Kidney (tissue), 14 donors: ENCODE data around the gene LAMB2. TPM values are rescaled to one million over a fixed set of nuclear protein-coding genes. Genes with fewer than 3 reads are reported as not detected.
A peak's percentile ranks its signal among the peaks of the same experiment; 100 is the strongest.

Source experiments
- DNase-seq, 5 donors: peaks; one replicate each; pipeline ENCODE4 v3.0.0-alpha.2; 2013 to 2020
- FAIRE-seq: peaks from 2 replicates; lab custom pipeline; 2012; peaks lifted over from hg19 to GRCh38; lab: Jason Lieb, UNC
- H3K27ac ChIP-seq, 2 donors: one replicate each; pipeline ENCODE4 v1.7.0; 2013; ENCODE audit warnings: low read depth in 2 of 2, low read length in 2 of 2, inconsistent platforms in 1 of 2
- H3K27me3 ChIP-seq: one replicate; pipeline ENCODE4 v1.7.1; 2013; ENCODE audit warnings: low read length, inconsistent platforms; ENCODE audit not compliant: control insufficient read depth, insufficient read depth
- H3K36me3 ChIP-seq, 3 donors: one replicate each; pipeline versions ENCODE4 v1.7.0 to v1.7.1; 2013; ENCODE audit warnings: low read length in 3 of 3, control low read depth in 1 of 3, inconsistent platforms in 1 of 3; ENCODE audit not compliant: insufficient read depth in 3 of 3, control insufficient read depth in 2 of 3
- H3K4me1 ChIP-seq, 3 donors: one replicate each; pipeline versions ENCODE4 v1.7.0 to v1.7.1; 2013; ENCODE audit warnings: low read length in 3 of 3, inconsistent platforms in 1 of 3, low read depth in 1 of 3; ENCODE audit not compliant: control insufficient read depth in 2 of 3, insufficient read depth in 2 of 3
- H3K4me3 ChIP-seq, 3 donors: one replicate each; pipeline versions ENCODE4 v1.7.0 to v1.8.1; 2013; ENCODE audit warnings: low read length in 3 of 3, control low read depth in 1 of 3, inconsistent platforms in 1 of 3
- H3K9ac ChIP-seq, 3 donors: one replicate each; pipeline versions ENCODE4 v1.7.0 to v1.7.1; 2013; ENCODE audit warnings: low read length in 3 of 3, control low read depth in 1 of 3, inconsistent platforms in 1 of 3
- H3K9me3 ChIP-seq, 3 donors: one replicate each; pipeline versions ENCODE4 v1.7.0 to v1.7.1; 2013; ENCODE audit warnings: low read length in 3 of 3, control low read depth in 1 of 3, inconsistent platforms in 1 of 3; ENCODE audit not compliant: control insufficient read depth in 2 of 3, insufficient read depth in 1 of 3
- intact Hi-C: fragments of 100-400 bp; cut with DNase I; formaldehyde crosslinking; loops from one replicate; pipeline ENCODE4 v1.11.1; 2022
- polyA plus RNA-seq: library from polyadenylated mRNA; stranded (reverse); fragments of 350-450 nt; fragmentation: Illumina TruSeq; extraction: RNeasy Lipid Tissue Mini Kit (QIAGEN cat#74804); gene quantifications from one replicate; pipeline ENCODE4 v1.2.3, GENCODE V29; 2014; ENCODE audit warnings: low read depth, low replicate concordance; ENCODE audit not compliant: insufficient read depth
- total RNA-seq: library from RNA; stranded (reverse); fragmentation: NEBNext Ultra II Directional; extraction: Animal tissue kit (Norgen Biotek cat#: 25700); gene quantifications from one replicate; pipeline ENCODE4 v1.2.1, GENCODE V29; 2021
- TF ChIP-seq, protein P1 (sequence below): IDR thresholded peaks from 3 replicates; pipeline ENCODE4 v1.5.1; 2012; ENCODE audit warnings: mild to moderate bottlenecking, moderate library complexity, borderline replicate concordance; ENCODE audit not compliant: insufficient read depth; ENCODE audit errors: extremely low read depth
- donor health status: control.
- donor health status: control.
- donor health status: control.
- donor health status: control.
- donor health status: control.
- donor health status: DM: yes; HTN: yes; CAD: no.
- donor health status: Normal renal cell carcinoma (clear cell type).

Gene LAMB2
- total and polyA plus RNA-seq, 2 donors from 2014 or later = 444 to 460 TPM

- H3K27me3 ChIP-seq = no peaks in the 10 kb centered on the region
- TF ChIP-seq, protein P1, sequence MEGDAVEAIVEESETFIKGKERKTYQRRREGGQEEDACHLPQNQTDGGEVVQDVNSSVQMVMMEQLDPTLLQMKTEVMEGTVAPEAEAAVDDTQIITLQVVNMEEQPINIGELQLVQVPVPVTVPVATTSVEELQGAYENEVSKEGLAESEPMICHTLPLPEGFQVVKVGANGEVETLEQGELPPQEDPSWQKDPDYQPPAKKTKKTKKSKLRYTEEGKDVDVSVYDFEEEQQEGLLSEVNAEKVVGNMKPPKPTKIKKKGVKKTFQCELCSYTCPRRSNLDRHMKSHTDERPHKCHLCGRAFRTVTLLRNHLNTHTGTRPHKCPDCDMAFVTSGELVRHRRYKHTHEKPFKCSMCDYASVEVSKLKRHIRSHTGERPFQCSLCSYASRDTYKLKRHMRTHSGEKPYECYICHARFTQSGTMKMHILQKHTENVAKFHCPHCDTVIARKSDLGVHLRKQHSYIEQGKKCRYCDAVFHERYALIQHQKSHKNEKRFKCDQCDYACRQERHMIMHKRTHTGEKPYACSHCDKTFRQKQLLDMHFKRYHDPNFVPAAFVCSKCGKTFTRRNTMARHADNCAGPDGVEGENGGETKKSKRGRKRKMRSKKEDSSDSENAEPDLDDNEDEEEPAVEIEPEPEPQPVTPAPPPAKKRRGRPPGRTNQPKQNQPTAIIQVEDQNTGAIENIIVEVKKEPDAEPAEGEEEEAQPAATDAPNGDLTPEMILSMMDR = no peak
- peak overlapping the region in 2 of 3 donors; percentile 43 to 45 for H3K9ac ChIP-seq
- FAIRE-seq (no peak), DNase-seq (no peak)
- intact Hi-C loops = no loop called here
- no peaks in the 10 kb centered on the region for H3K9me3 ChIP-seq
- peak overlapping the region; percentile 68 to 89 (median 83) for H3K4me3 ChIP-seq
- H3K4me1 ChIP-seq = peaks cover 0 to 25% (median 22%) of the 10 kb centered on the region in 3 donors
- H3K36me3 ChIP-seq = peaks cover 0 to 8% (median 7%) of the 10 kb centered on the region in 3 donors
- peak overlapping the region; percentile 62 to 72 for H3K27ac ChIP-seq
Measured at GRCh38 chr3:49166752-49167556, 34.1 kb upstream of the LAMB2 start.

DNA sequence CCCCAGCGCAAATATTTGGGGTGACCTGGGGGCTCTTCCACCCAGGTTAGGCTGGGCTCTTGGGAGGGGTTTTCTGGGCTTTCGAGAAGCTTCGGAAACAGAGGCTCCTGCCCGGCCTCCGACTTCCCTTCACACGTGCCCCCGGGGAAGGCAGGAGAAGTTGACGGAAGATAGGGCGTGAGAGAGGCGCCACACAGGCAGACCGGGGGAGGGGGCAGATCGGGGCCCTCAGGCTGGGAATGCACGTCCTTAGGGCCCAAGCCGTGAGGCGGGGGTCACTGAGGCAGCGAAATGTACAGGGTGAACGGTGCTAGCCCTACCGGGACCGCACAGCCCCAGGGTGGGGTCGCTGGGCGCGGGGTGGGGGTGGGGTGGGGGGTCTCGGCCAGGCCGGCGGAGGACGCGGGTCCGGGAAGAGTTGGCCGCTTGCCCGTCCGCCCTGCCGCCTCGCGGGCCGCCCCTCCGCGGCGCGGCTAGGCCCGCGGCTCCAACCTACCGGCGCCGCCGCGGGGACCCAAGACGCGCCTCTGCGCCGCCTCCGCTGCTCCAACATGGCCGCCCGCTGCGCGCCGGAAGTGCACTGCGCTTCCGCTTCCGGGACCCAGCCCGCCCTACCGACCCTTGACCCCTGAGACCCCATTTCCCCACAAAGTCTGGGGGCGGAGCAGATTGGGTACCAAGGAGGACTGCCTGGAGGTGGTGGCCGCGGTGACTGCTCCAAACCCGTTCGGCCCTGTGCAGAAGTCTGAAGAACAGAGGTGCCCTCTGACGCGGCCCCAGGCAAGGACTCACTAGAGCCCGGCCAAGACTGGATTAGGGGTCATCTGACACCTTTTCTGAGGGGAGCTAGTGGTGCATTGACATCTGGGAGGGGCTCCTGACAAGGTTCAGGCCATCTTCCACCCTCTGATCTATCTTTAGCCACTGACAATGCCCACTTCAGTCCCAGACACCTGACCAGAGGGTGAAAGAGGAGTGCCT, 33.2 kb upstream of the LAMB2 start, which contains the start of gene CCDC71:
Gene CCDC71 (minus strand): TSS at position 561 of the 981 bp plus-strand sequence. CDS start 2,123 bp downstream, outside the sequence.
- TF ChIP-seq, protein P1 = no peak
- peak within 1 kb of the TSS; percentile 45 to 85 (median 58) for H3K9ac ChIP-seq
- no peaks in the 10 kb centered on the region for H3K27me3 ChIP-seq
- peak within 1 kb of the TSS; percentile 68 to 89 (median 83) for H3K4me3 ChIP-seq
- intact Hi-C loops = no loop called here
- peak within 1 kb of the TSS; percentile 72 to 86 for H3K27ac ChIP-seq
- peaks cover 0 to 8% (median 7%) of the 10 kb centered on the region in 3 donors for H3K36me3 ChIP-seq
- peaks cover 0 to 22% (median 22%) of the 10 kb centered on the region in 3 donors for H3K4me1 ChIP-seq
- H3K9me3 ChIP-seq = no peaks in the 10 kb centered on the region
- no peak for FAIRE-seq
- DNase-seq = peak; percentile 76 to 93 (median 89)

DNA sequence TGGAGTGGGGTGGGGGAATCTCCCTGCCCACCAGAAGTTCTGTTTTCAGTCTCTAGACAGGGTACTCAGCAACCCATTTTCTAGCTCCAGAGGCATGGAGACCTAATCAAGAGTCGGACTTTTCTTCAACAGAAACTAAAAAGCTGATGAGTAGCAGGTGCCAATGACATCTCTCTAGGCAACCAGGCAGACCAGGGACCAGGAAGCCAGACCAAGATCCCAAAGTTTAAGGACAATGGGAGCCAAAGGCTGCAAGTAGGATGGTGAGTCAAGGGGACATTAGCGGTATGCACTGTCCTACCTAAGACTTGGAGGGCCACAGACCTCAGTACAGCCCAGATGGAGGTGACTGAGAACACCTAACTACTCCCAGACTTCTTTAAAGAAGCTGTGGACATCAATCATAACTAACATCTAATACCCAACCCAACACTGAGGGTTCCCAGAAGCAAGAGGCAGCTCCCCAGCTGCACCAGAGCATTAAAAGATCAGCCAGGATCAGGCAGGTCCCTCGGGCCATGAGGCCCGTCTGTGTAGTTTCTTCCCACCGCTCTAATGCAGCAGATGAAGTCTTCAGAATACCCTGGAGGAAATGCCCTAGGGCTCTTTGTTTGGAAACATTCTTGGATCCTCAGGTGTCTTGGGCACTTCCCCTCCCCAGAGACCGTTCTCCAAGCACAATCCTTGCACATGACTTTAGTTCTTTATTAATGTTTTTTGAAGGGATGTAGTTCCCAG, 32.3 kb upstream of the LAMB2 start:
- Histone ChIP-seq H3K27ac (peak overlapping the region in 1 of 2 donors; percentile 86), H3K9ac (peak overlapping the region; percentile 15 to 85 (median 58)), H3K4me1 (peaks cover 0 to 19% (median 15%) of the 10 kb centered on the region in 3 donors), H3K9me3 (no peaks in the 10 kb centered on the region), H3K36me3 (peaks cover 0 to 8% (median 7%) of the 10 kb centered on the region in 3 donors), H3K4me3 (peak overlapping the region; percentile 64 to 89 (median 83)), H3K27me3 (no peaks in the 10 kb centered on the region)
- no peak for FAIRE-seq
- peak in 1 of 5 donors; percentile 8 for DNase-seq
- intact Hi-C loops = no loop called here
- TF ChIP-seq, protein P1 = no peak
